A549 (cell line): ENCODE results near the gene SCG5. TPM values are rescaled to one million over a fixed set of nuclear protein-coding genes. Genes with fewer than 3 reads are reported as not detected.

Source experiments
- ATAC-seq, 2 experiments: fragments of 200-7000 bp in 1 of 2; fragments of >200 bp in 1 of 2; cut with Nextera tagmentation in 1 of 2; cut with Tn5 transposase in 1 of 2; 3 replicates each; pipeline versions ENCODE4 v1.8.0 to v1.9.1; 2018 to 2020; ENCODE audit warnings: mild to moderate bottlenecking in 1 of 2, moderate library complexity in 1 of 2
- CTCF ChIA-PET: fragments of 300-600 bp; sonication (Branson Sonifier 250); formaldehyde crosslinking; extraction: SDS; loops from one replicate; lab custom pipeline; 2021; ENCODE audit warnings: antibody characterized with exemption, inconsistent platforms; lab: Yijun Ruan, JAX
- POLR2A ChIA-PET: fragments of 350-600 bp; formaldehyde crosslinking; extraction: SDS; loops from one replicate; lab custom pipeline; 2021; ENCODE audit warnings: antibody characterized with exemption, inconsistent platforms; lab: Yijun Ruan, JAX
- DNase-seq, 2 experiments: peaks; one replicate each; pipeline versions ENCODE4 v3.0.0 to v3.0.0-alpha.2; 2011 to 2016; ENCODE audit warnings: low read depth in 1 of 2, low spot score in 1 of 2
- FAIRE-seq: peaks from 2 replicates; lab custom pipeline; 2011; peaks lifted over from hg19 to GRCh38; lab: Jason Lieb, UNC
- H3K27ac ChIP-seq, 2 experiments: fragments of >200 bp; sonication (Bioruptor Twin); formaldehyde crosslinking; 3 replicates each; pipeline ENCODE4 v1.5.1; 2016 to 2017
- H3K4me1 ChIP-seq: fragments of >200 bp; sonication (Bioruptor Twin); formaldehyde crosslinking; 3 replicates; pipeline ENCODE4 v1.6.1; 2016
- H3K4me2 ChIP-seq: fragments of >200 bp; sonication (Bioruptor Twin); formaldehyde crosslinking; 3 replicates; pipeline ENCODE4 v1.6.1; 2016
- H3K4me3 ChIP-seq: fragments of >200 bp; sonication (Bioruptor Twin); formaldehyde crosslinking; 3 replicates; pipeline ENCODE4 v1.5.1; 2016
- H3K9me3 ChIP-seq: fragments of >200 bp; sonication (Bioruptor Twin); formaldehyde crosslinking; 3 replicates; pipeline ENCODE4 v1.6.1; 2016
- BHLHE40 ChIP-seq: IDR thresholded peaks from 2 replicates; pipeline ENCODE4 v1.6.1; 2012; ENCODE audit warnings: low read depth, low read length, inconsistent platforms
- CBX8 ChIP-seq: fragments of 200-600 bp; sonication (generic); IDR thresholded peaks from 2 replicates; pipeline ENCODE4 v1.6.1; 2016
- CEBPB ChIP-seq, 2 experiments: fragments of >200 bp in 1 of 2; sonication (Bioruptor Twin) in 1 of 2; formaldehyde crosslinking in 1 of 2; IDR thresholded peaks; 2 replicates each; pipeline ENCODE4 v1.6.1; 2012 to 2016
- CHD4 ChIP-seq: fragments of 200-600 bp; sonication (generic); IDR thresholded peaks from 2 replicates; pipeline ENCODE4 v1.6.1; 2016; ENCODE audit warnings: antibody characterized with exemption, mild to moderate bottlenecking, borderline replicate concordance
- EHF ChIP-seq: fragments of 250-450 bp; sonication (Bioruptor Pico); IDR thresholded peaks from 2 replicates; pipeline ENCODE4 v1.5.0; 2020; ENCODE audit warnings: mild to moderate bottlenecking
- EP300 ChIP-seq, 2 experiments: fragments of >200 bp; sonication (Bioruptor Twin); formaldehyde crosslinking; IDR thresholded peaks; 2 replicates in 1 of 2; 3 replicates in 1 of 2; pipeline ENCODE4 v1.6.1; 2016 to 2017
- GATA3 ChIP-seq: IDR thresholded peaks from 2 replicates; pipeline ENCODE4 v1.6.1; 2012; ENCODE audit warnings: borderline replicate concordance
- HDAC2 ChIP-seq: fragments of 200-600 bp; sonication (generic); IDR thresholded peaks from 2 replicates; pipeline ENCODE4 v1.6.1; 2016
- HOXB5 ChIP-seq: fragments of 250-450 bp; sonication (Bioruptor Pico); IDR thresholded peaks from 2 replicates; pipeline ENCODE4 v1.5.0; 2020; ENCODE audit warnings: mild to moderate bottlenecking, moderate library complexity
- JUN ChIP-seq, 2 experiments: fragments of >200 bp; sonication (Bioruptor Twin); formaldehyde crosslinking; IDR thresholded peaks; 2 replicates in 1 of 2; 3 replicates in 1 of 2; pipeline ENCODE4 v1.6.1; 2016 to 2017
- JUNB ChIP-seq: fragments of >200 bp; sonication (Bioruptor Twin); formaldehyde crosslinking; IDR thresholded peaks from 2 replicates; pipeline ENCODE4 v1.6.1; 2016
- KDM1A ChIP-seq: fragments of 200-600 bp; sonication (generic); IDR thresholded peaks from 2 replicates; pipeline ENCODE4 v1.6.1; 2016; ENCODE audit warnings: low read depth, mild to moderate bottlenecking
- KDM5A ChIP-seq: fragments of 200-600 bp; sonication (generic); IDR thresholded peaks from 2 replicates; pipeline ENCODE4 v1.6.1; 2016; ENCODE audit warnings: antibody characterized with exemption, mild to moderate bottlenecking
- MAZ ChIP-seq: fragments of 150-350 bp; IDR thresholded peaks from 2 replicates; pipeline ENCODE4 v1.6.1; 2014; ENCODE audit warnings: antibody characterized with exemption, low read depth, low read length, borderline replicate concordance
- MYC ChIP-seq: IDR thresholded peaks from 2 replicates; pipeline ENCODE4 v1.6.1; 2012; ENCODE audit warnings: mild to moderate bottlenecking, inconsistent platforms, low read length, improper control_type of control experiment, borderline replicate concordance
- NR3C1 ChIP-seq: fragments of >200 bp; sonication (Bioruptor Twin); formaldehyde crosslinking; IDR thresholded peaks from 3 replicates; pipeline ENCODE4 v1.6.1; 2017
- PHF8 ChIP-seq: fragments of 200-600 bp; sonication (generic); IDR thresholded peaks from 2 replicates; pipeline ENCODE4 v1.6.1; 2016; ENCODE audit warnings: low read depth, mild to moderate bottlenecking, antibody characterized with exemption, moderate library complexity, borderline replicate concordance
- SMC3 ChIP-seq: fragments of >200 bp; sonication (Bioruptor Twin); formaldehyde crosslinking; IDR thresholded peaks from 3 replicates; pipeline ENCODE4 v1.6.1; 2018; ENCODE audit warnings: inconsistent platforms
- TFCP2L1 ChIP-seq: fragments of 250-450 bp; sonication (Bioruptor Pico); IDR thresholded peaks from 2 replicates; pipeline ENCODE4 v1.5.0; 2021; ENCODE audit warnings: mild to moderate bottlenecking
- TP53 ChIP-seq: fragments of 250-450 bp; sonication (Bioruptor Pico); IDR thresholded peaks from 2 replicates; pipeline ENCODE4 v1.5.0; 2021; ENCODE audit warnings: mild to moderate bottlenecking, moderate library complexity
- ZC3H11A ChIP-seq: fragments of 450-650 bp; IDR thresholded peaks from 2 replicates; pipeline ENCODE4 v1.6.1; 2014; ENCODE audit warnings: antibody characterized with exemption, mild to moderate bottlenecking
- ZFP36 ChIP-seq: fragments of 450-650 bp; IDR thresholded peaks from 2 replicates; pipeline ENCODE4 v1.6.1; 2014; ENCODE audit warnings: borderline replicate concordance; ENCODE audit not compliant: partially characterized antibody
- ZSCAN20 ChIP-seq: fragments of 250-450 bp; sonication (Bioruptor Pico); IDR thresholded peaks from 2 replicates; pipeline ENCODE4 v1.8.0; 2022; ENCODE audit warnings: mild to moderate bottlenecking, moderate library complexity
- WGBS: methylation state at CpG from one replicate; pipeline ENCODE4 v1.1.6; 2017; ENCODE audit errors: missing lambda C conversion rate; 5-methylcytosine and 5-hydroxymethylcytosine counted together
- polyA plus RNA-seq, 4 experiments: library from polyadenylated mRNA; depleted of rRNA in 3 of 4; stranded (reverse); fragments of >200 nt; fragmentation: RNase III in 1 of 4; extraction: RNeasy Plus Mini Kit Qiagen cat#74134 plus additional on column Dnase treatment in 1 of 4; gene quantifications; 2 replicates in 3 of 4; 3 replicates in 1 of 4; pipeline ENCODE4 v1.2.3, GENCODE V29; 2011 to 2017
- TF ChIP-seq, protein P1 (sequence below): fragments of 150-350 bp; IDR thresholded peaks from 2 replicates; pipeline ENCODE4 v1.6.1; 2014; ENCODE audit warnings: low read depth, mild to moderate bottlenecking, low read length
- TF ChIP-seq, protein P2 (sequence below): fragments of 200-600 bp; sonication (generic); IDR thresholded peaks from 2 replicates; pipeline ENCODE4 v1.6.1; 2016; ENCODE audit warnings: antibody characterized with exemption, mild to moderate bottlenecking, moderate library complexity
- TF ChIP-seq, protein P3 (sequence below): fragments of 450-650 bp; IDR thresholded peaks from 2 replicates; pipeline ENCODE4 v1.6.1; 2014; ENCODE audit warnings: antibody characterized with exemption
- TF ChIP-seq, protein P4 (sequence below): fragments of 250-450 bp; sonication (Bioruptor Pico); IDR thresholded peaks from 2 replicates; pipeline ENCODE4 v1.5.0; 2020; ENCODE audit warnings: low read depth, mild to moderate bottlenecking, moderate library complexity
- TF ChIP-seq, protein P5 (sequence below): fragments of >200 bp; sonication (Bioruptor Twin); formaldehyde crosslinking; IDR thresholded peaks from 2 replicates; pipeline ENCODE4 v1.6.1; 2016
- TF ChIP-seq, protein P6 (sequence below): fragments of 250-450 bp; sonication (Bioruptor Pico); IDR thresholded peaks from 2 replicates; pipeline ENCODE4 v1.5.0; 2021; ENCODE audit warnings: mild to moderate bottlenecking, moderate library complexity, borderline replicate concordance

Gene SCG5
- polyA plus RNA-seq, 2 of the 4 experiments (the other 2 are of a cell fraction) = 1.4 to 9.4 TPM

DNA sequence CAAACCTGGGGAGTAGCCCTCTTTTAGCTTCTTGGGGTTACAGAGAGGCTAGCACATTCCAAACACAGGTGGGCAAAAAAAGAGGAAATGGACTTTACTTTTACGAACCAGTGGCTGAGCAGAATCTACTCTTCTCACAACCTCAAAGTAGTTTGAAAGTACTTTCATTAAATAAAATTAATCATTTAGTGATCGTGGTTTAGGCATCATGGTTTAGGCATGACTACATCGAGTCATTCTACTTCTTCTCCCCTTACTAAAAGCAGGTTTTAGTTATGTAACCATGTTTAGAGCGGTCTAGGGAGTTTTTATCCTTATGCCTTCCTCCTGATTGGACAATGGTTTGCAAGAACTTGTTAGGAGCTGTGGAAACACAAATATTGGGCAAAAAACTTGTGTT lies 73.8 kb downstream of the SCG5 start:
- ATAC-seq (no peak), DNase-seq (no peak), FAIRE-seq (no peak)
- Histone ChIP-seq H3K4me3 (no peak overlapping the region), H3K4me2 (no peak overlapping the region), H3K4me1 (peaks cover 11% of the 10 kb centered on the region; the same call in 1 of the 3 replicates), H3K27ac (no peak overlapping the region), H3K9me3 (peaks cover 4% of the 10 kb centered on the region; the same call in 1 of the 3 replicates)
- TF ChIP-seq NR3C1 (no peak), TFCP2L1 (no peak), TP53 (CRISPR knock-in tag) (no peak), SMC3 (no peak), JUN (IDR thresholded peaks at IDR 0.05) (no peak), JUNB (no peak), MAZ (no peak), HDAC2 (no peak), HOXB5 (CRISPR knock-in tag) (no peak), GATA3 (no peak), BHLHE40 (no peak), MYC (no peak)
- TF ChIP-seq, protein P1, sequence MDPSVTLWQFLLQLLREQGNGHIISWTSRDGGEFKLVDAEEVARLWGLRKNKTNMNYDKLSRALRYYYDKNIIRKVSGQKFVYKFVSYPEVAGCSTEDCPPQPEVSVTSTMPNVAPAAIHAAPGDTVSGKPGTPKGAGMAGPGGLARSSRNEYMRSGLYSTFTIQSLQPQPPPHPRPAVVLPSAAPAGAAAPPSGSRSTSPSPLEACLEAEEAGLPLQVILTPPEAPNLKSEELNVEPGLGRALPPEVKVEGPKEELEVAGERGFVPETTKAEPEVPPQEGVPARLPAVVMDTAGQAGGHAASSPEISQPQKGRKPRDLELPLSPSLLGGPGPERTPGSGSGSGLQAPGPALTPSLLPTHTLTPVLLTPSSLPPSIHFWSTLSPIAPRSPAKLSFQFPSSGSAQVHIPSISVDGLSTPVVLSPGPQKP = no peak
- TF ChIP-seq, protein P2, sequence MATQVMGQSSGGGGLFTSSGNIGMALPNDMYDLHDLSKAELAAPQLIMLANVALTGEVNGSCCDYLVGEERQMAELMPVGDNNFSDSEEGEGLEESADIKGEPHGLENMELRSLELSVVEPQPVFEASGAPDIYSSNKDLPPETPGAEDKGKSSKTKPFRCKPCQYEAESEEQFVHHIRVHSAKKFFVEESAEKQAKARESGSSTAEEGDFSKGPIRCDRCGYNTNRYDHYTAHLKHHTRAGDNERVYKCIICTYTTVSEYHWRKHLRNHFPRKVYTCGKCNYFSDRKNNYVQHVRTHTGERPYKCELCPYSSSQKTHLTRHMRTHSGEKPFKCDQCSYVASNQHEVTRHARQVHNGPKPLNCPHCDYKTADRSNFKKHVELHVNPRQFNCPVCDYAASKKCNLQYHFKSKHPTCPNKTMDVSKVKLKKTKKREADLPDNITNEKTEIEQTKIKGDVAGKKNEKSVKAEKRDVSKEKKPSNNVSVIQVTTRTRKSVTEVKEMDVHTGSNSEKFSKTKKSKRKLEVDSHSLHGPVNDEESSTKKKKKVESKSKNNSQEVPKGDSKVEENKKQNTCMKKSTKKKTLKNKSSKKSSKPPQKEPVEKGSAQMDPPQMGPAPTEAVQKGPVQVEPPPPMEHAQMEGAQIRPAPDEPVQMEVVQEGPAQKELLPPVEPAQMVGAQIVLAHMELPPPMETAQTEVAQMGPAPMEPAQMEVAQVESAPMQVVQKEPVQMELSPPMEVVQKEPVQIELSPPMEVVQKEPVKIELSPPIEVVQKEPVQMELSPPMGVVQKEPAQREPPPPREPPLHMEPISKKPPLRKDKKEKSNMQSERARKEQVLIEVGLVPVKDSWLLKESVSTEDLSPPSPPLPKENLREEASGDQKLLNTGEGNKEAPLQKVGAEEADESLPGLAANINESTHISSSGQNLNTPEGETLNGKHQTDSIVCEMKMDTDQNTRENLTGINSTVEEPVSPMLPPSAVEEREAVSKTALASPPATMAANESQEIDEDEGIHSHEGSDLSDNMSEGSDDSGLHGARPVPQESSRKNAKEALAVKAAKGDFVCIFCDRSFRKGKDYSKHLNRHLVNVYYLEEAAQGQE = no peak
- TF ChIP-seq, protein P3, sequence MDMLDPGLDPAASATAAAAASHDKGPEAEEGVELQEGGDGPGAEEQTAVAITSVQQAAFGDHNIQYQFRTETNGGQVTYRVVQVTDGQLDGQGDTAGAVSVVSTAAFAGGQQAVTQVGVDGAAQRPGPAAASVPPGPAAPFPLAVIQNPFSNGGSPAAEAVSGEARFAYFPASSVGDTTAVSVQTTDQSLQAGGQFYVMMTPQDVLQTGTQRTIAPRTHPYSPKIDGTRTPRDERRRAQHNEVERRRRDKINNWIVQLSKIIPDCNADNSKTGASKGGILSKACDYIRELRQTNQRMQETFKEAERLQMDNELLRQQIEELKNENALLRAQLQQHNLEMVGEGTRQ = no peak
- TF ChIP-seq, protein P4, sequence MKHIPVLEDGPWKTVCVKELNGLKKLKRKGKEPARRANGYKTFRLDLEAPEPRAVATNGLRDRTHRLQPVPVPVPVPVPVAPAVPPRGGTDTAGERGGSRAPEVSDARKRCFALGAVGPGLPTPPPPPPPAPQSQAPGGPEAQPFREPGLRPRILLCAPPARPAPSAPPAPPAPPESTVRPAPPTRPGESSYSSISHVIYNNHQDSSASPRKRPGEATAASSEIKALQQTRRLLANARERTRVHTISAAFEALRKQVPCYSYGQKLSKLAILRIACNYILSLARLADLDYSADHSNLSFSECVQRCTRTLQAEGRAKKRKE (CRISPR knock-in tag) = no peak
- ChIA-PET POLR2A (no interaction called here), CTCF (interaction anchor here (0.7 to 3.5 kb wide), 3 partner anchors 15 to 52 kb away, joined by 3 to 10 read pairs (median 4); no protein-coding TSS in a partner anchor)
- WGBS = 64% methylated on average over 4 of the region's 4 CpGs

DNA sequence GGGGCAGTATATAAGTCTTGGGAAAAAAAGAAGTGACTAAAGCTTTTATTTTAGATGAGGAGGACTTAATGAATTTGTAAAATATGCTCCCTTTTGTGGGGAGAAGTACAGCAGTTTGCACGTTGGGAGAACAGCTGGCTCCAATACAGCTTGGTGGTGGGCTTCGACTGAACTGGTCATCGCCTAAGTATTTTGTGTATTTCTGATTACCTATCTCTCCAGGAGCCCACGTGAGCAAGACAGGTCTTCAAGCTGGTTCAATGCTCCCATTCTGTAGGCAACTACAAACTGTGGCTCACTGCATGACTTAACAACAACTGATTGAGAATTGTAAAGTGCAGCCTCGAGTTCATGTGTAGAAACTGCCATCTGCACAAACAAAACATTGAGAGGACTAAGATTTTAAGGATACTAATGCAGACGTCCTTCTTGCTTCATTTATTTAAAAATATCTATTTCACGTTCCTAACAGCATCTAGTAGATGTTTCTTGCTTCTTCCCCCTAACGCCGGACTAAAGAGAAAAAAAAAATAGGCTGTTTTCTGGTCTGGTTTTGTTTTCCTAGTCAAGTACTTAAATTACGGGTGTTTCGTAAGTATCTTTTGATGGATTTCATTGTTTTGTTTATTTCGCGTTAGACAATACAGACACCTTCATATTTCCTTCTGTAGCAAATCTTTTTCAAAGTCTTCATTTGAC lies 74.9 kb downstream of the SCG5 start:
- no peak overlapping the region for H3K4me2 ChIP-seq
- H3K9me3 ChIP-seq = peaks cover 4% of the 10 kb centered on the region; the same call in 1 of the 3 replicates
- peaks cover 11% of the 10 kb centered on the region; the same call in 1 of the 3 replicates for H3K4me1 ChIP-seq
- DNase-seq (no peak), FAIRE-seq (no peak), ATAC-seq (no peak)
- 87% methylated on average over 13 of the region's 13 CpGs for WGBS
- no peak overlapping the region for H3K4me3 ChIP-seq
- ChIA-PET CTCF (interaction anchor here (0.8 to 3.5 kb wide), 4 partner anchors 12 to 59 kb away, joined by 3 to 10 read pairs (median 4); no protein-coding TSS in a partner anchor), POLR2A (no interaction called here)
- no peak overlapping the region for H3K27ac ChIP-seq
- TF ChIP-seq, protein P5, sequence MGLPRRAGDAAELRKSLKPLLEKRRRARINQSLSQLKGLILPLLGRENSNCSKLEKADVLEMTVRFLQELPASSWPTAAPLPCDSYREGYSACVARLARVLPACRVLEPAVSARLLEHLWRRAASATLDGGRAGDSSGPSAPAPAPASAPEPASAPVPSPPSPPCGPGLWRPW = no peak
- TF ChIP-seq GATA3 (no peak), CBX8 (no peak), ZFP36 (no peak), CHD4 (no peak), CEBPB (IDR thresholded peaks at IDR 0.05) (no peak), ZC3H11A (no peak), KDM5A (no peak), PHF8 (no peak), EP300 (IDR thresholded peaks at IDR 0.05) (no peak), ZSCAN20 (no peak), EHF (no peak), KDM1A (no peak)
- TF ChIP-seq, protein P4 (CRISPR knock-in tag) = no peak
- TF ChIP-seq, protein P6, sequence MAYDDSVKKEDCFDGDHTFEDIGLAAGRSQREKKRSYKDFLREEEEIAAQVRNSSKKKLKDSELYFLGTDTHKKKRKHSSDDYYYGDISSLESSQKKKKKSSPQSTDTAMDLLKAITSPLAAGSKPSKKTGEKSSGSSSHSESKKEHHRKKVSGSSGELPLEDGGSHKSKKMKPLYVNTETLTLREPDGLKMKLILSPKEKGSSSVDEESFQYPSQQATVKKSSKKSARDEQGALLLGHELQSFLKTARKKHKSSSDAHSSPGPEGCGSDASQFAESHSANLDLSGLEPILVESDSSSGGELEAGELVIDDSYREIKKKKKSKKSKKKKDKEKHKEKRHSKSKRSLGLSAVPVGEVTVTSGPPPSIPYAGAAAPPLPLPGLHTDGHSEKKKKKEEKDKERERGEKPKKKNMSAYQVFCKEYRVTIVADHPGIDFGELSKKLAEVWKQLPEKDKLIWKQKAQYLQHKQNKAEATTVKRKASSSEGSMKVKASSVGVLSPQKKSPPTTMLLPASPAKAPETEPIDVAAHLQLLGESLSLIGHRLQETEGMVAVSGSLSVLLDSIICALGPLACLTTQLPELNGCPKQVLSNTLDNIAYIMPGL (CRISPR knock-in tag) = no peak
